GM11168 (cell line): ENCODE results near the gene RIPPLY1.

Source experiments
- in situ Hi-C: fragments of 300-500 bp; cut with MboI; formaldehyde crosslinking; loops from one replicate; pipeline ENCODE4 v1.12.0; 2022; ENCODE audit warnings: low sequenced_read_pairs; ENCODE audit not compliant: unreplicated experiment

The RIPPLY1 gene

GRCh38 chrX:106862972-106863688 lies 40.0 kb downstream of the RIPPLY1 start:
- in situ Hi-C loops = no loop called here
